Measurements from ENCODE around the gene HECW1.

The HECW1 gene

DNA sequence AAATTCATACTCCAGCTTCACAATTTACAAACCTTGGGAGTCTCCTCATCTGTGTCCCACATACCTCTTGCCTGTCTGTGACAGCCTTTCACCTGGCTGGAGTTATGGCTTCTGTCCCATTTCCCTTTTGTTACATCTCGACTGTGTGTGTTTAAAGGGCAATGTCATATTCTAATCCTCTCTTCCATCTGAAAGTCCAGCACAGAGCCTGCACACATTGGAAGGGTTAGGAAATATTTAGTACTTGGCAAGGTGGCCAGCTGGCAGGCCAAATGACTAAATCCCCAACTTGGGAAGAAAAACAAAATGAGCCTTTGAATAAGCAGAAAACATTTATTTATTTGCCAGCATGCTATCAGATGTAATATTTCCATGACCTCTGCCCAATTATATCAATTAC lies 350.4 kb downstream of the HECW1 start:
- DNase-seq (ENCODE audit: low read depth, low spot score), result no peak
- no peak overlapping the region for H3K9ac ChIP-seq (ENCODE audit: insufficient read length)
- no peak overlapping the region for H3K4me3 ChIP-seq

DNA sequence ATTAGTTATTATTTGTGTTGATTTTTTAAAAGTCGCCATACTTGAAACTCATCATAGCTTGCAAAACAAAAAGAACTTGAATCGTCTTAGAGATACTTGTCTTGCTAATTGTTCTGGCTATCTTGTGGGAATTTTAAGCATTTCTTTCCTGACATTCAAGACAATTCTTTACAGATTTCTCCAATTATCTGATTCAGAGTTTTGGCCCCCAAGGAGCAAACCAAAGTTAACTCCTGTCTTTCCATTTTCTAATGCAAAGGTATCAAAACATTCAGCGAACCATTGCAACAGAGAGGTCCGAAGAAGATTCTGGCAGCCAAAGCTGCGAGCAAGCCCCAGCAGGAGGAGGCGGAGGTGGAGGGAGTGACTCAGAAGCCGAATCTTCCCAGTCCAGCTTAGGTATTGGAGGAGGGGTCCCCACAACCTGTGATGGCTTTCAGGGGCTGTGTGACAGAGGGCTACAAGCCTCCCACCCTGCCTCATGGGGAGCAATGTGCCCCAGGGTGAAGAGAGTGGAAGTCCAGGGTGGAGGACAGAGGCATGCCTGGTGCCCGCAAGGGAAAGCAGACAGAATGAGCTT lies 351.0 kb downstream of the HECW1 start:
- DNase-seq (ENCODE audit: low read depth, low spot score), result no peak

More for the DNA sequence above, 350.4 kb downstream of the HECW1 start:
- H3K27ac ChIP-seq, result no peak overlapping the region
- no peaks in the 10 kb centered on the region for H3K36me3 ChIP-seq (ENCODE audit: insufficient read depth, low read length)
- no peaks in the 10 kb centered on the region for H3K9me3 ChIP-seq (ENCODE audit: low read depth, low read length)
- TF ChIP-seq EZH2 (IDR thresholded peaks at IDR 0.05) (no peak), POLR2AphosphoS5 (IDR thresholded peaks at IDR 0.05; ENCODE audit: borderline replicate concordance, low read depth, low read length) (no peak), FOXP2 (optimal IDR thresholded peaks at IDR 0.05; ENCODE audit: control extremely low read depth, extremely low read length, insufficient read depth) (no peak)

DNA sequence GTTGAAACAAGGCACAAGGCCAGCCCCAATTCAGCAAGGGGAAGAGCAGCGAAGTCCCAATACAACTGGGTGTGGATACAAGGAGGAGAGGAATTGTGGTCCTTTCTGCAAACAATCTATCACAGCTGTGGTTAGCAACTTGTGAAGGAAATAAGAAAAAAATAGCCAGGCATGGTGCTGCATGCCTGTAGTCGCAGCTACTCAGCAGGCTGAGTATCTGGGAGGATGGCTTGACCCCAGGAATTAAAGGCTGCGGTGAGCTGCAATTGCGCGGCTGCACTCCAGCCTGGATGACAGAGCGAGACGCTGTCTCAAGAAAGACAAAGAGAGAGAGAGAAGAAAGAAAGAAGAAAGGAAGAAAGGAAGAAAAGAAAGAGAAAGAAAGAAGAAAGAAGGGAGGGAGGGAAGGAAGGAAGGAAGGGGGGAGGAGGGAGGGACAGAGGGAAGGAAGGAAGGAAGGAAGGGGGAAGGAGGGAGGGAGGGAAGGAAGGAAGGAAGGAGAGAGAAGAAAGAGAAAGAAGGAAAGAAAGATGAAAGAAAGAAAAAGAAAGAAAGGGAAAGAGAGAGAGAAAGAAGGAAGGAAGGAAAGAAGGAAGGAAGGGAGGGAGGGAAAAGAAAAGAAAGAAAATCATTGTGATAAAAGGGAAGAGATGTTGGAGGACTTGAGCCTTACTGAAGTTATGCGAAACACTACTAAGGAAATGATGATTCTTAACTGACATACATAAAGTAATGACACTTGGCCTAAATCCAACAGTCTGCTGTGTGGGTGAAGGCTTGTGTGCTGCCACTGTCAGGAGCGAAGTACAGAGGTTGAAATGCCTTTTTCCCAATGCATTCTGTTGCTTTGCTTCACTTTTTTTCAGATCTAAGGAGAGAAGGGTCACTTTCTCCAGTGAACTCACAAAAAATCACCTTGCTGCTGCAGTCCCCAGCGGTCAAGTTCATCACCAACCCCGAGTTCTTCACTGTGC lies 353.4 kb downstream of the HECW1 start:
- DNase-seq (ENCODE audit: low read depth, low spot score), result peak; percentile 3
- no peaks in the 10 kb centered on the region for H3K36me3 ChIP-seq (ENCODE audit: insufficient read depth, low read length)
- no peak overlapping the region for H3K27ac ChIP-seq
- no peak for TF ChIP-seq EZH2 (IDR thresholded peaks at IDR 0.05)
- TF ChIP-seq POLR2AphosphoS5 (IDR thresholded peaks at IDR 0.05; ENCODE audit: borderline replicate concordance, low read depth, low read length), result no peak
- no peak for TF ChIP-seq FOXP2 (optimal IDR thresholded peaks at IDR 0.05; ENCODE audit: control extremely low read depth, extremely low read length, insufficient read depth)
- no peaks in the 10 kb centered on the region for H3K9me3 ChIP-seq (ENCODE audit: low read depth, low read length)
- no peak overlapping the region for H3K4me3 ChIP-seq
- no peak overlapping the region for H3K9ac ChIP-seq (ENCODE audit: insufficient read length)

More for the DNA sequence above, 351.0 kb downstream of the HECW1 start:
- no peaks in the 10 kb centered on the region for H3K36me3 ChIP-seq (ENCODE audit: insufficient read depth, low read length)
- H3K27ac ChIP-seq, result no peak overlapping the region
- H3K4me3 ChIP-seq, result no peak overlapping the region
- no peak overlapping the region for H3K9ac ChIP-seq (ENCODE audit: insufficient read length)
- no peaks in the 10 kb centered on the region for H3K9me3 ChIP-seq (ENCODE audit: low read depth, low read length)
- TF ChIP-seq FOXP2 (optimal IDR thresholded peaks at IDR 0.05; ENCODE audit: control extremely low read depth, extremely low read length, insufficient read depth) (no peak), EZH2 (IDR thresholded peaks at IDR 0.05) (no peak), POLR2AphosphoS5 (IDR thresholded peaks at IDR 0.05; ENCODE audit: borderline replicate concordance, low read depth, low read length) (no peak)

- H3K4me3 ChIP-seq, result no peak overlapping the region
- H3K9ac ChIP-seq (ENCODE audit: insufficient read length), result no peak overlapping the region
- no peaks in the 10 kb centered on the region for H3K36me3 ChIP-seq (ENCODE audit: insufficient read depth, low read length)
- H3K9me3 ChIP-seq (ENCODE audit: low read depth, low read length), result no peaks in the 10 kb centered on the region
- H3K27ac ChIP-seq, result no peak overlapping the region
- DNase-seq (ENCODE audit: low read depth, low spot score), result no peak
- TF ChIP-seq POLR2AphosphoS5 (IDR thresholded peaks at IDR 0.05; ENCODE audit: borderline replicate concordance, low read depth, low read length) (no peak), FOXP2 (optimal IDR thresholded peaks at IDR 0.05; ENCODE audit: control extremely low read depth, extremely low read length, insufficient read depth) (no peak)
Observed at GRCh38 chr7:43467406-43467805, 355.0 kb downstream of the HECW1 start.

DNA sequence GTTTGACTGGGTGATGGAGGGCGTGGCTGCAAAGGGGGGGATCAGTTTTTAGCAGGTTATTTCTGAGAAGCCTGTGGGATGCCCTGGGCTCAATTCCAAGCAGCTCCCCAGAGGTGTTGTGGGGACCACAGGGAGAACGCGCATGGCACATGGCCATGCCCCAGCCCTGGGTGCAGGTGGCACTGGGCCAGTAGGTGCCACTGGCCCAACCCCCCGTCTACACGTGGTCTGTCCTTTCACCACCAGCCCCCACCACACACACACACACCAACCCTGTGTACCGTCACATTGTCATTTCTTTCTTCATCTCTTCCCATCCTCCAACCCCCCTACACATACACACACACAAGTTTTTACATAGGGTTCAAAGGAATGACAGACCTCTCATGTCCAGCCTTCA lies 355.4 kb downstream of the HECW1 start:
- Histone ChIP-seq H3K36me3 (ENCODE audit: insufficient read depth, low read length) (no peaks in the 10 kb centered on the region), H3K4me3 (no peak overlapping the region), H3K9ac (ENCODE audit: insufficient read length) (no peak overlapping the region), H3K9me3 (ENCODE audit: low read depth, low read length) (no peaks in the 10 kb centered on the region), H3K27ac (no peak overlapping the region)
- DNase-seq (ENCODE audit: low read depth, low spot score), result no peak
- no peak for TF ChIP-seq FOXP2 (optimal IDR thresholded peaks at IDR 0.05; ENCODE audit: control extremely low read depth, extremely low read length, insufficient read depth)
- TF ChIP-seq EZH2 (IDR thresholded peaks at IDR 0.05), result no peak

GRCh38 chr7:43469051-43469450 lies 356.6 kb downstream of the HECW1 start:
- no peaks in the 10 kb centered on the region for H3K9me3 ChIP-seq (ENCODE audit: low read depth, low read length)
- no peak overlapping the region for H3K9ac ChIP-seq (ENCODE audit: insufficient read length)
- no peaks in the 10 kb centered on the region for H3K36me3 ChIP-seq (ENCODE audit: insufficient read depth, low read length)
- no peak for DNase-seq (ENCODE audit: low read depth, low spot score)
- H3K4me3 ChIP-seq, result no peak overlapping the region
- no peak overlapping the region for H3K27ac ChIP-seq
- TF ChIP-seq FOXP2 (optimal IDR thresholded peaks at IDR 0.05; ENCODE audit: control extremely low read depth, extremely low read length, insufficient read depth) (no peak), POLR2AphosphoS5 (IDR thresholded peaks at IDR 0.05; ENCODE audit: borderline replicate concordance, low read depth, low read length) (no peak), EZH2 (IDR thresholded peaks at IDR 0.05) (no peak)

- no peak for DNase-seq (ENCODE audit: low read depth, low spot score)
- no peak for TF ChIP-seq EZH2 (IDR thresholded peaks at IDR 0.05)
- TF ChIP-seq FOXP2 (optimal IDR thresholded peaks at IDR 0.05; ENCODE audit: control extremely low read depth, extremely low read length, insufficient read depth), result no peak
- TF ChIP-seq POLR2AphosphoS5 (IDR thresholded peaks at IDR 0.05; ENCODE audit: borderline replicate concordance, low read depth, low read length), result no peak
- H3K36me3 ChIP-seq (ENCODE audit: insufficient read depth, low read length), result no peaks in the 10 kb centered on the region
- no peak overlapping the region for H3K27ac ChIP-seq
- H3K9ac ChIP-seq (ENCODE audit: insufficient read length), result no peak overlapping the region
- no peaks in the 10 kb centered on the region for H3K9me3 ChIP-seq (ENCODE audit: low read depth, low read length)
- no peak overlapping the region for H3K4me3 ChIP-seq
Observed at GRCh38 chr7:43470110-43470509, 357.7 kb downstream of the HECW1 start.

- no peak for TF ChIP-seq EZH2 (IDR thresholded peaks at IDR 0.05)
- no peak for TF ChIP-seq POLR2AphosphoS5 (IDR thresholded peaks at IDR 0.05; ENCODE audit: borderline replicate concordance, low read depth, low read length)
- no peak for TF ChIP-seq FOXP2 (optimal IDR thresholded peaks at IDR 0.05; ENCODE audit: control extremely low read depth, extremely low read length, insufficient read depth)
- no peak for DNase-seq (ENCODE audit: low read depth, low spot score)
- Histone ChIP-seq H3K4me3 (no peak overlapping the region), H3K9me3 (ENCODE audit: low read depth, low read length) (no peaks in the 10 kb centered on the region), H3K27ac (no peak overlapping the region), H3K9ac (ENCODE audit: insufficient read length) (no peak overlapping the region), H3K36me3 (ENCODE audit: insufficient read depth, low read length) (no peaks in the 10 kb centered on the region)
Observed at GRCh38 chr7:43475983-43476382, 363.5 kb downstream of the HECW1 start.

Data from SK-N-MC (cell line).